Panc1 (cell line): Measurements from ENCODE around the gene N4BP2L2. TPM values are rescaled to one million over a fixed set of nuclear protein-coding genes. Genes with fewer than 3 reads are reported as not detected.

Experiments
- ATAC-seq: fragments of 200-7000 bp; cut with Tn5 transposase; 2 replicates; pipeline ENCODE4 v1.9.1; 2020; ENCODE audit warnings: mild to moderate bottlenecking, moderate library complexity
- BruUV-seq: library from RNA; stranded (reverse); fragments of 400-500 nt; replicated peaks from 2 replicates; lab custom pipeline; 2021; lab: Mats Ljungman, UMichigan
- CTCF ChIA-PET: fragments of 300-600 bp; sonication (Branson Sonifier 250); formaldehyde crosslinking; loops from one replicate; lab custom pipeline; 2022; ENCODE audit warnings: antibody characterized with exemption; lab: Charles Lee
- POLR2A ChIA-PET: fragments of 300-600 bp; sonication (Branson Sonifier 250); formaldehyde crosslinking; loops from one replicate; lab custom pipeline; 2022; ENCODE audit warnings: antibody characterized with exemption; lab: Charles Lee
- DNase-seq: peaks from one replicate; pipeline ENCODE4 v3.0.0-alpha.2; 2010; ENCODE audit warnings: low read depth, low spot score
- H3K27ac ChIP-seq: 2 replicates; pipeline ENCODE4 v1.5.1; 2011; ENCODE audit warnings: mild to moderate bottlenecking, low read length, inconsistent platforms
- H3K27me3 ChIP-seq: fragments of 200-500 bp; sonication (Bioruptor generic); 2 replicates; pipeline ENCODE4 v1.6.0; 2014; ENCODE audit warnings: low read length, inconsistent platforms; ENCODE audit not compliant: control insufficient read depth, insufficient read depth
- H3K36me3 ChIP-seq: fragments of 200-500 bp; sonication (Bioruptor generic); 2 replicates; pipeline ENCODE4 v1.5.1; 2014; ENCODE audit warnings: inconsistent platforms, mild to moderate bottlenecking, low read length, moderate library complexity; ENCODE audit not compliant: control insufficient read depth, insufficient read depth
- H3K4me1 ChIP-seq: 2 replicates; pipeline ENCODE4 v1.5.1; 2011; ENCODE audit warnings: inconsistent platforms, mild to moderate bottlenecking, low read length, moderate library complexity; ENCODE audit not compliant: control insufficient read depth, insufficient read depth
- H3K4me3 ChIP-seq, 2 experiments: 2 replicates each; pipeline ENCODE4 v1.5.1; 2011 to 2012; ENCODE audit warnings: low read depth in 2 of 2, low read length in 2 of 2, mild to moderate bottlenecking in 2 of 2, inconsistent platforms in 1 of 2, moderate library complexity in 1 of 2
- H3K9me3 ChIP-seq: fragments of 200-500 bp; sonication (Bioruptor generic); 2 replicates; pipeline ENCODE4 v1.5.1; 2014; ENCODE audit warnings: low read depth, mild to moderate bottlenecking, inconsistent platforms, low read length, moderate library complexity; ENCODE audit not compliant: control insufficient read depth, insufficient read depth
- POLR2AphosphoS5 ChIP-seq: IDR thresholded peaks from 2 replicates; pipeline ENCODE4 v1.6.1; 2012; ENCODE audit warnings: mild to moderate bottlenecking, low read depth, low read length, moderate library complexity
- SIN3A ChIP-seq: IDR thresholded peaks from 2 replicates; pipeline ENCODE4 v1.6.1; 2012; ENCODE audit warnings: low read depth, mild to moderate bottlenecking, low read length, moderate library complexity, borderline replicate concordance; ENCODE audit not compliant: insufficient read depth
- TCF7L2 ChIP-seq: IDR thresholded peaks from 2 replicates; pipeline ENCODE4 v1.6.1; 2011; ENCODE audit warnings: mild to moderate bottlenecking, low read depth, low read length, inconsistent platforms
- in situ Hi-C: cut with HindIII; loops from 2 replicates; pipeline ENCODE4 v1.10.0; 2016; ENCODE audit warnings: low sequenced_read_pairs, low pct_unique_long_range_greater_than_20kb
- intact Hi-C: fragments of 100-400 bp; cut with micrococcal nuclease; formaldehyde crosslinking; loops from one replicate; pipeline ENCODE4 v1.10.0; 2022; ENCODE audit not compliant: unreplicated experiment
- total RNA-seq: library from RNA; stranded (reverse); gene quantifications from one replicate; pipeline ENCODE4 v1.2.1, GENCODE V29; 2021; ENCODE audit not compliant: unreplicated experiment
- TF ChIP-seq, protein P1 (sequence below): fragments of 450-650 bp; IDR thresholded peaks from 2 replicates; pipeline ENCODE4 v1.5.1; 2017; ENCODE audit warnings: mild to moderate bottlenecking
- TF ChIP-seq, protein P2 (sequence below), 2 experiments: IDR thresholded peaks; 2 replicates each; pipeline ENCODE4 v1.6.1; 2011 to 2012; ENCODE audit warnings: low read depth in 2 of 2, control low read depth in 1 of 2, low read length in 1 of 2, mild to moderate bottlenecking in 1 of 2, moderate library complexity in 1 of 2; ENCODE audit not compliant: insufficient read depth in 1 of 2

N4BP2L2 gene
- total RNA-seq, 1 experiment from 2014 or later, result 43.8 TPM

DNA sequence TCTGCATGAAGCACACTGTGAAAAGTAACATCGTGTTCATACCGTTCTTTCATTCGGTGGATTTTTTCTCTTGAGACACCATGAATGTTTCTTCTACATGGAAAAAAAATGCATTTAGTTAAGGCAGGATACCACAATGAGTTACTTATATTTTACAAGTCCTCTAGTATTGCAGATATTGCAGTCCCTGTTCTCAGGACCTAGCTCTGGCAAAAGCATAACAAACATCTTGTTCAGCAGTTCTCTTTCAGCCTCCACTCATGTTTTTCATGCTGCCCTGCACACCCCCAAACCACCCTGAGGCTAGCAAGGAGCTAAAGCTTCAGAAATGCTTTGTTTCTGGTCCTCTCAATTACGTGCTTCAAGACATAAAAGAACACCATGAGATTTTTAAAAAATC is 135.5 kb downstream of the N4BP2L2 start:
- BruUV-seq, result no TSS peak
- in situ Hi-C loops (no loop called here), intact Hi-C loops (no loop called here)
- H3K4me1 ChIP-seq, result no peaks in the 10 kb centered on the region
- H3K27me3 ChIP-seq, result no peaks in the 10 kb centered on the region
- POLR2A ChIA-PET, result no interaction called here
- H3K27ac ChIP-seq, result no peak overlapping the region
- CTCF ChIA-PET, result no interaction called here
- TF ChIP-seq TCF7L2 (no peak), SIN3A (no peak), POLR2AphosphoS5 (no peak)
- TF ChIP-seq, protein P1, sequence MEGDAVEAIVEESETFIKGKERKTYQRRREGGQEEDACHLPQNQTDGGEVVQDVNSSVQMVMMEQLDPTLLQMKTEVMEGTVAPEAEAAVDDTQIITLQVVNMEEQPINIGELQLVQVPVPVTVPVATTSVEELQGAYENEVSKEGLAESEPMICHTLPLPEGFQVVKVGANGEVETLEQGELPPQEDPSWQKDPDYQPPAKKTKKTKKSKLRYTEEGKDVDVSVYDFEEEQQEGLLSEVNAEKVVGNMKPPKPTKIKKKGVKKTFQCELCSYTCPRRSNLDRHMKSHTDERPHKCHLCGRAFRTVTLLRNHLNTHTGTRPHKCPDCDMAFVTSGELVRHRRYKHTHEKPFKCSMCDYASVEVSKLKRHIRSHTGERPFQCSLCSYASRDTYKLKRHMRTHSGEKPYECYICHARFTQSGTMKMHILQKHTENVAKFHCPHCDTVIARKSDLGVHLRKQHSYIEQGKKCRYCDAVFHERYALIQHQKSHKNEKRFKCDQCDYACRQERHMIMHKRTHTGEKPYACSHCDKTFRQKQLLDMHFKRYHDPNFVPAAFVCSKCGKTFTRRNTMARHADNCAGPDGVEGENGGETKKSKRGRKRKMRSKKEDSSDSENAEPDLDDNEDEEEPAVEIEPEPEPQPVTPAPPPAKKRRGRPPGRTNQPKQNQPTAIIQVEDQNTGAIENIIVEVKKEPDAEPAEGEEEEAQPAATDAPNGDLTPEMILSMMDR, result no peak
- TF ChIP-seq, protein P2, sequence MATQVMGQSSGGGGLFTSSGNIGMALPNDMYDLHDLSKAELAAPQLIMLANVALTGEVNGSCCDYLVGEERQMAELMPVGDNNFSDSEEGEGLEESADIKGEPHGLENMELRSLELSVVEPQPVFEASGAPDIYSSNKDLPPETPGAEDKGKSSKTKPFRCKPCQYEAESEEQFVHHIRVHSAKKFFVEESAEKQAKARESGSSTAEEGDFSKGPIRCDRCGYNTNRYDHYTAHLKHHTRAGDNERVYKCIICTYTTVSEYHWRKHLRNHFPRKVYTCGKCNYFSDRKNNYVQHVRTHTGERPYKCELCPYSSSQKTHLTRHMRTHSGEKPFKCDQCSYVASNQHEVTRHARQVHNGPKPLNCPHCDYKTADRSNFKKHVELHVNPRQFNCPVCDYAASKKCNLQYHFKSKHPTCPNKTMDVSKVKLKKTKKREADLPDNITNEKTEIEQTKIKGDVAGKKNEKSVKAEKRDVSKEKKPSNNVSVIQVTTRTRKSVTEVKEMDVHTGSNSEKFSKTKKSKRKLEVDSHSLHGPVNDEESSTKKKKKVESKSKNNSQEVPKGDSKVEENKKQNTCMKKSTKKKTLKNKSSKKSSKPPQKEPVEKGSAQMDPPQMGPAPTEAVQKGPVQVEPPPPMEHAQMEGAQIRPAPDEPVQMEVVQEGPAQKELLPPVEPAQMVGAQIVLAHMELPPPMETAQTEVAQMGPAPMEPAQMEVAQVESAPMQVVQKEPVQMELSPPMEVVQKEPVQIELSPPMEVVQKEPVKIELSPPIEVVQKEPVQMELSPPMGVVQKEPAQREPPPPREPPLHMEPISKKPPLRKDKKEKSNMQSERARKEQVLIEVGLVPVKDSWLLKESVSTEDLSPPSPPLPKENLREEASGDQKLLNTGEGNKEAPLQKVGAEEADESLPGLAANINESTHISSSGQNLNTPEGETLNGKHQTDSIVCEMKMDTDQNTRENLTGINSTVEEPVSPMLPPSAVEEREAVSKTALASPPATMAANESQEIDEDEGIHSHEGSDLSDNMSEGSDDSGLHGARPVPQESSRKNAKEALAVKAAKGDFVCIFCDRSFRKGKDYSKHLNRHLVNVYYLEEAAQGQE (IDR thresholded peaks at IDR 0.05; ENCODE audit: insufficient read depth in 1 of 2, low read depth in 2 of 2, low read length in 1 of 2), result no peak
- DNase-seq (no peak), ATAC-seq (no peak)
- H3K4me3 ChIP-seq, result no peak overlapping the region
- no peaks in the 10 kb centered on the region for H3K9me3 ChIP-seq
- no peaks in the 10 kb centered on the region; the same call in 1 of the 2 replicates for H3K36me3 ChIP-seq

DNA sequence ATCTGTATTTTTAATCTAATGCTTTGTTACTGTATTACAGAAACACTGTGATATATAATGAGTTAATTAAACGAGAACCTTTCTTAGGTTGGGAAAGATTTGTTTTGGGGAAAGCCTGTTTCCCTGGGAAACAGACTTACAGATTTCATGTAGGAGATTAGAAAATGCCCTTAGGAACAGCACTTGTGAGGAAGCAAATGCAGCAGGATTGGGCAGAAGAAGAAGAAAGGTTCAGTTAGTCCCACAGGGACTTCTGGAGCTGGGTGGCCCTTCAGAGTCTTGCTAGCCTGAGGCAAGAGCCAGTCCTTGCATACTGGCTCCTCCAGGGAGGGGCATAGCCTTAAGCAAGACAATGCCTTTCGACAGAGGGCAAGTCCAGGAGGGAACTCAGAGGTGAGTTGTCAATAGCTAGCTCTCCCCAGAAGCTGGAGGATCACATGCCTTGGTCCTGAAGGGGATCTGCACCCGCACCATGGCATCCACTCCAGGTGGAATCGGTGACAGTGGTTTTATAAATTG is 147.4 kb downstream of the N4BP2L2 start:
- intact Hi-C loops, result no loop called here
- ChIA-PET CTCF (no interaction called here), POLR2A (no interaction called here)
- Histone ChIP-seq H3K36me3 (peaks cover 3% of the 10 kb centered on the region; the same call in 1 of the 2 replicates), H3K9me3 (no peaks in the 10 kb centered on the region), H3K4me3 (no peak overlapping the region), H3K4me1 (no peaks in the 10 kb centered on the region), H3K27me3 (no peaks in the 10 kb centered on the region), H3K27ac (no peak overlapping the region)
- TF ChIP-seq POLR2AphosphoS5 (no peak), SIN3A (no peak), TCF7L2 (no peak)
- TF ChIP-seq, protein P1, result no peak
- TF ChIP-seq, protein P2 (IDR thresholded peaks at IDR 0.05; ENCODE audit: insufficient read depth in 1 of 2, low read depth in 2 of 2, low read length in 1 of 2), result no peak
- no TSS peak for BruUV-seq
- DNase-seq, result no peak
- in situ Hi-C loops, result no loop called here
- ATAC-seq, result no peak
